K562 (cell line): ENCODE results near the gene KNSTRN. TPM values are rescaled to one million over a fixed set of nuclear protein-coding genes. Genes with fewer than 3 reads are reported as not detected.

Experiments used
- ATF7 ChIP-seq: fragments of 450-650 bp; IDR thresholded peaks from 2 replicates; pipeline ENCODE4 v1.7.1; 2014; ENCODE audit warnings: mild to moderate bottlenecking, moderate library complexity
- BMI1 ChIP-seq: fragments of 150-350 bp; IDR thresholded peaks from 2 replicates; pipeline ENCODE4 v1.6.1; 2014; ENCODE audit warnings: low read length
- CBFA2T2 ChIP-seq: fragments of 450-650 bp; conservative IDR thresholded peaks from 2 replicates; pipeline ENCODE4 v1.6.1; 2017; ENCODE audit warnings: mild to moderate bottlenecking
- CBX3 ChIP-seq, 2 experiments: IDR thresholded peaks; 1 replicate in 1 of 2; 2 replicates in 1 of 2; pipeline ENCODE4 v1.6.1; 2012; ENCODE audit warnings: inconsistent platforms in 2 of 2, low read length in 2 of 2, borderline replicate concordance in 1 of 2, control low read depth in 1 of 2
- FOXP1 ChIP-seq: sonication (generic); formaldehyde crosslinking; IDR thresholded peaks from 2 replicates; pipeline ENCODE4 v1.8.0; 2022; ENCODE audit warnings: mild to moderate bottlenecking, missing genetic modification reagents
- NONO ChIP-seq, 2 experiments: fragments of 200-400 bp in 1 of 2; fragments of 450-650 bp in 1 of 2; formaldehyde crosslinking in 1 of 2; IDR thresholded peaks; 2 replicates each; pipeline ENCODE4 v1.6.1; 2017; ENCODE audit warnings: low read depth in 2 of 2, mild to moderate bottlenecking in 2 of 2, moderate library complexity in 2 of 2, low read length in 1 of 2
- PHF8 ChIP-seq: fragments of 200-600 bp; sonication (generic); IDR thresholded peaks from 2 replicates; pipeline ENCODE4 v1.6.1; 2012; ENCODE audit warnings: mixed run types, mild to moderate bottlenecking, inconsistent platforms, low read length, moderate library complexity, borderline replicate concordance
- PYGO2 ChIP-seq: fragments of 450-650 bp; IDR thresholded peaks from 2 replicates; pipeline ENCODE4 v1.6.1; 2016; ENCODE audit warnings: mild to moderate bottlenecking, missing genetic modification characterization, moderate library complexity, missing compliant biosample characterization
- RBM17 ChIP-seq: fragments of 200-400 bp; formaldehyde crosslinking; IDR thresholded peaks from 2 replicates; pipeline ENCODE4 v1.6.1; 2017; ENCODE audit warnings: low read depth, mild to moderate bottlenecking, low read length, borderline replicate concordance
- REST ChIP-seq, 2 experiments: fragments of 450-650 bp; formaldehyde crosslinking in 1 of 2; IDR thresholded peaks; 2 replicates each; pipeline versions ENCODE4 v1.4.0 to v1.6.1; 2014 to 2020; ENCODE audit warnings: mild to moderate bottlenecking in 2 of 2, borderline replicate concordance in 1 of 2, low read depth in 1 of 2
- SNRNP70 ChIP-seq: fragments of 200-400 bp; formaldehyde crosslinking; optimal IDR thresholded peaks from 2 replicates; pipeline ENCODE3; 2017; ENCODE audit warnings: low read depth, low read length
- SOX6 ChIP-seq: fragments of 450-650 bp; IDR thresholded peaks from 2 replicates; pipeline ENCODE4 v1.6.1; 2014; ENCODE audit warnings: mild to moderate bottlenecking
- STAT5A ChIP-seq: IDR thresholded peaks from 2 replicates; pipeline ENCODE4 v1.6.1; 2012; ENCODE audit warnings: low read length, inconsistent platforms, borderline replicate concordance
- THRB ChIP-seq: fragments of 450-650 bp; formaldehyde crosslinking; conservative IDR thresholded peaks from 2 replicates; pipeline ENCODE4 v1.4.0; 2022; ENCODE audit warnings: mild to moderate bottlenecking, missing genetic modification characterization
- ZNF140 ChIP-seq: fragments of 250-450 bp; sonication (Bioruptor Pico); IDR thresholded peaks from 2 replicates; pipeline ENCODE4 v1.8.0; 2021; ENCODE audit warnings: moderate library complexity, mild to moderate bottlenecking, inconsistent platforms
- ZNF316 ChIP-seq: fragments of 450-650 bp; IDR thresholded peaks from 2 replicates; pipeline ENCODE4 v1.6.1; 2016
- ZNF77 ChIP-seq: fragments of 250-450 bp; sonication (Bioruptor Pico); IDR thresholded peaks from 2 replicates; pipeline ENCODE4 v1.5.0; 2020
- polyA plus RNA-seq, 8 experiments: library from polyadenylated mRNA; depleted of rRNA in 4 of 8; stranded (reverse) in 5 of 8; unstranded in 3 of 8; fragments of >200 nt; fragmentation: Nextera tagmentation in 2 of 8; fragmentation: Illumina TruSeq in 1 of 8; extraction: Ambion mirVana in 2 of 8; extraction: Trizol in 1 of 8; gene quantifications; 2 replicates each; pipeline versions ENCODE4 v1.2.1 to v1.2.3, GENCODE V29; 2011 to 2014; ENCODE audit warnings: inconsistent platforms in 1 of 8, missing spikeins in 1 of 8
- total RNA-seq, 7 experiments: library from RNA; depleted of rRNA in 6 of 7; stranded (reverse); fragments of >200 nt in 6 of 7; fragmentation: Illumina TruSeq in 2 of 7; extraction: Trizol in 2 of 7; gene quantifications; 2 replicates each; pipeline versions ENCODE4 v1.2.1 to v1.2.3, GENCODE V29; 2011 to 2021; ENCODE audit warnings: low replicate concordance in 1 of 7
- TF ChIP-seq, protein P1 (sequence below), 2 experiments: fragments of 450-650 bp; IDR thresholded peaks; 2 replicates each; pipeline ENCODE4 v1.6.1; 2016

Gene KNSTRN
- total and polyA plus RNA-seq, 9 of the 15 experiments (the other 6 are each of a cell fraction or from before 2014, with no cell fraction given): 48.7 to 88.2 (median 66.3) TPM

DNA sequence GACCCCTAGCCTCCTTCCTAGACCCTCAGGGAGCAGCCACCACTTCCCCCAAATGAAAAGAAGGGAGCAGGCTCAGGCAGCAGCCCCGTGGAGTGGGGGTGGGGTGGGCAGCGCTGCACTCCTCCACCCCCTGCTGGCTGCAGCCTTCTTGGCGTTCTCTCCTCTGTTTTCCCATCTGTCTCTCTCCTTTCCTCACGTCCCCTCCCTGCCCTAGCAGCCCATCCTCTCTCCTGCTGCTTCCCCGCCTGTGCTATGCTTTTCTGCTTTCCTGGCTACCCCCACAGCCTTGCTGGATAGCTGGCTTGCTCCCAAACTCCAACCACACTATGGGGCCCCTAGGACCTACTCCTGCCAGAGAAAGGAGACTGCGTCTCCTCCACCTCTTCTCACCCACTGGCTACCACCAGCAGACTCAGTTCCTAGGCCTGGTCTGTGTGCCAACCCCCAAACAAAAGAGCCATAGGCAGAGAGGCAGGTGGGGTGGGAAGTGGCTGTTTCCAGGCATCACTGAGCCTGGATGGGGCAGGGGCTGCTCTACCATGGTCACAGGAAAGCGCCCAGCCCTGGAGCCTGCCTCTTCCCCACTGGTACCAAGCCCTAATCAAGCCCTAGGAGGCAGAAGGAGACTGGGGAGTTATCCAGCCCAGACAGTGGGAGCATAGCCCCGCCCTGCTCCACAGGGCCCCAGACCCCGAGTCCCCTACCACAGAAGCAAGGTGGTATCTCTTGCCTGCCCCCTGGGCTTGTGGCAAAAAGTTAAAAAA lies 27.9 kb upstream of the KNSTRN start (continued):
- TF ChIP-seq SOX6 (no peak), ZNF140 (CRISPR knock-in tag) (no peak), BMI1 (no peak), PYGO2 (tag) (no peak), ZNF316 (no peak), FOXP1 (CRISPR knock-in tag) (no peak), NONO (IDR thresholded peaks at IDR 0.05; ENCODE audit: low read depth in 2 of 2, low read length in 1 of 2) (no peak), ATF7 (no peak), CBX3 (IDR thresholded peaks at IDR 0.05; ENCODE audit: borderline replicate concordance in 1 of 2, low read length in 2 of 2) (no peak), STAT5A (no peak), THRB (CRISPR knock-in tag) (no peak), REST (IDR thresholded peaks at IDR 0.05; ENCODE audit: borderline replicate concordance) (peak; percentile 31; the same call in 1 of the 2 replicates), REST (CRISPR knock-in tag; IDR thresholded peaks at IDR 0.05; ENCODE audit: low read depth) (no peak; the same call in 1 of the 2 replicates), CBFA2T2 (no peak), RBM17 (no peak), ZNF77 (no peak), SNRNP70 (no peak), PHF8 (no peak)
- TF ChIP-seq, protein P1, sequence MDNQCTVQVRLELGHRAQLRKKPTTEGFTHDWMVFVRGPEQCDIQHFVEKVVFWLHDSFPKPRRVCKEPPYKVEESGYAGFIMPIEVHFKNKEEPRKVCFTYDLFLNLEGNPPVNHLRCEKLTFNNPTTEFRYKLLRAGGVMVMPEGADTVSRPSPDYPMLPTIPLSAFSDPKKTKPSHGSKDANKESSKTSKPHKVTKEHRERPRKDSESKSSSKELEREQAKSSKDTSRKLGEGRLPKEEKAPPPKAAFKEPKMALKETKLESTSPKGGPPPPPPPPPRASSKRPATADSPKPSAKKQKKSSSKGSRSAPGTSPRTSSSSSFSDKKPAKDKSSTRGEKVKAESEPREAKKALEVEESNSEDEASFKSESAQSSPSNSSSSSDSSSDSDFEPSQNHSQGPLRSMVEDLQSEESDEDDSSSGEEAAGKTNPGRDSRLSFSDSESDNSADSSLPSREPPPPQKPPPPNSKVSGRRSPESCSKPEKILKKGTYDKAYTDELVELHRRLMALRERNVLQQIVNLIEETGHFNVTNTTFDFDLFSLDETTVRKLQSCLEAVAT (IDR thresholded peaks at IDR 0.05): no peak
